ENCODE measurements around the gene CNTN1. TPM values are rescaled to one million over a fixed set of nuclear protein-coding genes. Genes with fewer than 3 reads are reported as not detected.

CNTN1 gene
- total and polyA plus RNA-seq, 2 of the 8 experiments (the other 6 are each of a cell fraction or from before 2014, with no cell fraction given): 7.2 to 21.8 TPM

DNA sequence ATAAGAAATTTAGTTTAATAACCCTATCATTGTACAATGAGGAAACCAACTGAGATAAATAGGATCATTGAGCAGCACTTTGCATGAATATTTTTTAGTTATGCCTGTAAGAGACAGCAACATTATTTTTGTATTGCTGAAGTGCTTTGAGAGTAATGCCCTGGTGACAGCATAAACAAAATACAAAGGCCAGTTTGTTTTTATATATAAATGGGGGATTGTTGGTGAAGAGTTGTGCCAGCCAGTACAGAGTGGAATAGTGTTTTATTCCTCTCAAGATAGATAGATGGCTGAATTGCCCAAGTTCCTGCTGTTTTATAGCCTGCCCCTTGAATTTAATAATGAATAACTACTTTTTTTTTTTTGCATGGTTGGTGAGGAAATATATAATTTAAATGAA lies 101.8 kb downstream of the CNTN1 start:
- H2BK15ac ChIP-seq (ENCODE audit: low read length): no peak overlapping the region
- no peak overlapping the region for H2AFZ ChIP-seq (ENCODE audit: low read length)
- H4K20me1 ChIP-seq (replicated peaks in 1 of 2; ENCODE audit: control insufficient read depth in 1 of 2, insufficient read depth in 2 of 2, low read length in 2 of 2): no peaks in the 10 kb centered on the region
- H3K14ac ChIP-seq (ENCODE audit: insufficient read length): no peak overlapping the region
- H4K5ac ChIP-seq (ENCODE audit: insufficient read length, low read depth, low read length): no peak overlapping the region
- no peak overlapping the region for H3K9ac ChIP-seq (replicated peaks in 1 of 4; ENCODE audit: extremely low read depth in 1 of 4, low read depth in 3 of 4, low read length in 3 of 4)
- H3K27me3 ChIP-seq (replicated peaks in 1 of 4; ENCODE audit: control insufficient read depth in 3 of 4, extremely low read depth in 1 of 4, insufficient read depth in 3 of 4, low read length in 3 of 4): no peaks in the 10 kb centered on the region
- no peak overlapping the region for H2BK120ac ChIP-seq (replicated peaks; ENCODE audit: low read depth, low read length)
- ChIA-PET POLR2A (ENCODE audit: partially characterized antibody) (no interaction called here), CTCF (ENCODE audit: partially characterized antibody) (no interaction called here)
- H3K36me3 ChIP-seq (ENCODE audit: control insufficient read depth in 2 of 4, insufficient read depth in 4 of 4, low read length in 3 of 4): no peaks in the 10 kb centered on the region
- no peak overlapping the region for H2AK5ac ChIP-seq (ENCODE audit: low read depth, low read length)
- no peak overlapping the region for H3K4me2 ChIP-seq (ENCODE audit: insufficient read depth in 1 of 2, low read depth in 2 of 2, low read length in 2 of 2)
- H3K56ac ChIP-seq (replicated peaks; ENCODE audit: insufficient read length, low read depth, low read length): no peak overlapping the region
- no peak overlapping the region for H3K4ac ChIP-seq (replicated peaks; ENCODE audit: insufficient read length, low read depth, low read length)
- no peak overlapping the region for H2BK12ac ChIP-seq (ENCODE audit: low read depth, low read length)
- no peaks in the 10 kb centered on the region for H3K9me3 ChIP-seq (ENCODE audit: insufficient read depth in 2 of 2, low read depth in 1 of 2, low read length in 1 of 2)
- DNase-seq (ENCODE audit: low read depth in 1 of 2, low spot score in 2 of 2) (no peak), FAIRE-seq (no peak)
- H3K4me3 ChIP-seq (ENCODE audit: extremely low read depth in 1 of 4, insufficient read depth in 2 of 4, low read depth in 3 of 4, low read length in 4 of 4): no peak overlapping the region
- H3K23me2 ChIP-seq (ENCODE audit: low read depth, low read length): 0 out of 2 replicates have a peak, but pooled peaks cover 1% of the 10 kb centered on the region
- no peak overlapping the region for H4K91ac ChIP-seq (replicated peaks; ENCODE audit: insufficient read length, low read length)
- no peak overlapping the region for H3K18ac ChIP-seq (ENCODE audit: extremely low read depth, low read length)
- H3K4me1 ChIP-seq (replicated peaks in 1 of 4; ENCODE audit: control insufficient read depth in 3 of 4, insufficient read depth in 4 of 4, low read length in 3 of 4): peaks cover 0 to 9% (median 3%) of the 10 kb centered on the region in 4 experiments; a peak in 3 of 7 replicates
- no peak overlapping the region for H3K23ac ChIP-seq (ENCODE audit: insufficient read length)
- no peaks in the 10 kb centered on the region for H3K79me1 ChIP-seq (ENCODE audit: low read depth, low read length)
- TF ChIP-seq, protein P1, sequence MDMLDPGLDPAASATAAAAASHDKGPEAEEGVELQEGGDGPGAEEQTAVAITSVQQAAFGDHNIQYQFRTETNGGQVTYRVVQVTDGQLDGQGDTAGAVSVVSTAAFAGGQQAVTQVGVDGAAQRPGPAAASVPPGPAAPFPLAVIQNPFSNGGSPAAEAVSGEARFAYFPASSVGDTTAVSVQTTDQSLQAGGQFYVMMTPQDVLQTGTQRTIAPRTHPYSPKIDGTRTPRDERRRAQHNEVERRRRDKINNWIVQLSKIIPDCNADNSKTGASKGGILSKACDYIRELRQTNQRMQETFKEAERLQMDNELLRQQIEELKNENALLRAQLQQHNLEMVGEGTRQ (IDR thresholded peaks at IDR 0.05; ENCODE audit: low read length): no peak
- no peak for TF ChIP-seq HDAC2 (IDR thresholded peaks at IDR 0.05; ENCODE audit: borderline replicate concordance in 1 of 2, low read depth in 2 of 2, low read length in 2 of 2)
- TF ChIP-seq JUND (IDR thresholded peaks at IDR 0.05; ENCODE audit: low read length): no peak
- TF ChIP-seq POLR2AphosphoS5 (IDR thresholded peaks at IDR 0.05; ENCODE audit: low read depth, low read length): no peak
- no peak overlapping the region for H3K27ac ChIP-seq (ENCODE audit: low read depth, low read length)
- no peak overlapping the region for H4K8ac ChIP-seq (ENCODE audit: extremely low read depth, insufficient read depth, low read length)
- no peak overlapping the region for H2BK5ac ChIP-seq (ENCODE audit: low read depth, low read length)
- no peaks in the 10 kb centered on the region for H3K79me2 ChIP-seq (ENCODE audit: control insufficient read depth in 1 of 2, insufficient read depth in 2 of 2, low read length in 2 of 2)
- no peak overlapping the region for H2BK20ac ChIP-seq (ENCODE audit: low read length)

Measured in H1 (cell line).